Measurements from ENCODE around the gene EVI5L.
"Not testable (repeated sequence)": the region's sequence is repeated elsewhere in the genome, so short reads cannot be mapped to it uniquely, and the experiment has no call there.

Gene EVI5L

DNA sequence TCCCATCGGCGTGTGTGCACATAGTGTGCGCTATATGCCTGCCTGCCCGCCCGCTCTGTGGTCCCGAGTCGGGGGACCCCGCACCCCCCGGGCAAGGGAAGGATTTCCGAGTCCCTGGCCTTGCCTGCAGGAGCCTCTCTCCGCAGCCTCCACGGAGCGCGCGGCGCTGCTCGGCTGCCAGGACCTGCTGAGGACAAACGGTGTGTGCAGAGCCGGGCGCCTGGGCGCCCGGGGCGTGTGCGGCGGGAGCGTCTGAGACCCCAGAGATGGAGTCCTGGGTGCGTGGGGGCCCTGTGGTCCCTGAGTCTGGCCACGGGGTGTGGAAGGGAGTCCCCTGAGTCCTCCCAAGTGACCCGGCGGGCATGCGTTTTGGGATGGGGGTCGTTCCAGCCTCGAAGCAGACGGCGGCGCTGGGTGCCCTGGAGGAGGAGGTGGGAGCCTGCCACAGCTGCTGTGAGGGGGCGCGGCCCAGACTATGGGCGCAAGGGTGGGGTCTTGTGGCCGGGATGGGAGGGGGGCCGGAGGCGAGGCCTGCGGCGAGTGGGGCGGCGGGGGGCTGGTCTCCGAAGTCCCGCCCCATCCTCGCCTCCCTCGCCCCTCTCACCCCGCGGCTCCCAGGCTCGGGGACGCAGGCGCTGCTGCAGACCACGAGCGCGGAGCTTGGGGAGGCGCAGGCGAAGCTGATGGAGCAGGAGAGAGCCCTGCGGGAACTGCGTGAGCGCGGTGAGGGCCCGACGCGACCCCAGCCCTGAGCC lies 41.7 kb upstream of the EVI5L start:
- TF ChIP-seq, protein P1, sequence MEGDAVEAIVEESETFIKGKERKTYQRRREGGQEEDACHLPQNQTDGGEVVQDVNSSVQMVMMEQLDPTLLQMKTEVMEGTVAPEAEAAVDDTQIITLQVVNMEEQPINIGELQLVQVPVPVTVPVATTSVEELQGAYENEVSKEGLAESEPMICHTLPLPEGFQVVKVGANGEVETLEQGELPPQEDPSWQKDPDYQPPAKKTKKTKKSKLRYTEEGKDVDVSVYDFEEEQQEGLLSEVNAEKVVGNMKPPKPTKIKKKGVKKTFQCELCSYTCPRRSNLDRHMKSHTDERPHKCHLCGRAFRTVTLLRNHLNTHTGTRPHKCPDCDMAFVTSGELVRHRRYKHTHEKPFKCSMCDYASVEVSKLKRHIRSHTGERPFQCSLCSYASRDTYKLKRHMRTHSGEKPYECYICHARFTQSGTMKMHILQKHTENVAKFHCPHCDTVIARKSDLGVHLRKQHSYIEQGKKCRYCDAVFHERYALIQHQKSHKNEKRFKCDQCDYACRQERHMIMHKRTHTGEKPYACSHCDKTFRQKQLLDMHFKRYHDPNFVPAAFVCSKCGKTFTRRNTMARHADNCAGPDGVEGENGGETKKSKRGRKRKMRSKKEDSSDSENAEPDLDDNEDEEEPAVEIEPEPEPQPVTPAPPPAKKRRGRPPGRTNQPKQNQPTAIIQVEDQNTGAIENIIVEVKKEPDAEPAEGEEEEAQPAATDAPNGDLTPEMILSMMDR (conservative IDR thresholded peaks at IDR 0.05; ENCODE audit: low read length) = no peak
- DNase-seq (ENCODE audit: low read depth) = no peak
- H3K4me3 ChIP-seq (ENCODE audit: low read length) = no peak overlapping the region

DNA sequence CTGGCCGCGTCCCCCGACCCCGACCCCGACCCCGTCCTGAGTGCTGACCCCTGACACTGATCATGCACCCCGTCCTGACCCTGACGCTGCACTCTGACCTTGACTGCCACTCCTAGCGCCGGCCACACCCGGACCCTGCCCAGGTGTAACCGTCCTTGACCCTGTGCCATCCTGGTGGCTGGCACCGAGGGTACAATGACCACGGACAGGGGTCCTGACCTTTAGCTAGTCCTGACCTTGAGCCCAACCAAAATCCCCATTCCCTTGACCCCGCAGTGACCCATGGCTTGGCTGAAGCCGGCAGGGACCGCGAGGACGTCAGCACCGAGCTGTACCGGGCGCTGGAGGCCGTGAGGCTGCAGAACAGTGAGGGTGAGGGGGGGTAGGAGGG lies 41.1 kb upstream of the EVI5L start:
- TF ChIP-seq, protein P1 (conservative IDR thresholded peaks at IDR 0.05; ENCODE audit: low read length) = no peak
- DNase-seq (ENCODE audit: low read depth) = no peak
- H3K4me3 ChIP-seq (ENCODE audit: low read length) = no peak overlapping the region

DNA sequence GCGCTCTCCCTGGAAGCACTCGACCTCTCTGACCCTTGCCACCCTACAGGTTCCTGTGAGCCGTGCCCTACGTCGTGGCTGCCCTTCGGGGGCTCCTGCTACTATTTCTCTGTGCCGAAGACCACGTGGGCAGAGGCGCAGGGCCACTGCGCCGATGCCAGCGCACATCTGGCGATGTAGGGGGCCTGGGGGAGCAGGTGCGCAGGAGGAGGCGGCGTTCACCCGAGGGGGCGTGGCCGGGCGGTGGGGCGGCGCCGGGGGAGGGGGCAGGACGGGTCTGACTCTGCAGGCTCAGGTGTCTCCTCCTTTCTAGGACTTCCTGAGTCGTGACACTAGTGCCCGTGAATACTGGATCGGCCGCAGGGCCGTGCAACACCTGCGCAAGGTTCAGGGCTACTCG lies 40.6 kb upstream of the EVI5L start:
- H3K4me3 ChIP-seq (ENCODE audit: low read length) = no peak overlapping the region
- TF ChIP-seq, protein P1 (conservative IDR thresholded peaks at IDR 0.05; ENCODE audit: low read length) = no peak
- no peak for DNase-seq (ENCODE audit: low read depth)

DNA sequence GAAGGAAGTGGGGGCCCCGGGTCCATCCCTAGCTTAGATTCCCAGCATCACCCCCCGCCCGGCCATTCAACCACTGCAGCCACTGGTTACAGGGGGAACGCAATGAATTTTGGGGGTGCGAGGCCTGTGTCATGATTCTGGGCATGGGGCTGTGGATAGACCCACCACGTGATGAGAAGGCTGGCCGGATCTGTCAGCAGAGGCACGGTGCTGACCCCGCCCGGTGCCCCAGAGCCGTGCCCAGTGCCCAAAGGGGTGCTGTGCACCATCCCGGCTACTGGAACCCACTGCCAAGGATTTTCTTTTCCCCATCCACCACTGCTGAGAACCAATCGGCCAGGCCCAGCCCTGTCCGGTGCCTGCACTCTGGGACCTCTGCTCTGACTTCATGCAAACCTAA lies 39.6 kb upstream of the EVI5L start:
- H3K4me3 ChIP-seq (ENCODE audit: low read length) = no peak overlapping the region
- no peak for DNase-seq (ENCODE audit: low read depth)
- TF ChIP-seq, protein P1 (conservative IDR thresholded peaks at IDR 0.05; ENCODE audit: low read length) = no peak

DNA sequence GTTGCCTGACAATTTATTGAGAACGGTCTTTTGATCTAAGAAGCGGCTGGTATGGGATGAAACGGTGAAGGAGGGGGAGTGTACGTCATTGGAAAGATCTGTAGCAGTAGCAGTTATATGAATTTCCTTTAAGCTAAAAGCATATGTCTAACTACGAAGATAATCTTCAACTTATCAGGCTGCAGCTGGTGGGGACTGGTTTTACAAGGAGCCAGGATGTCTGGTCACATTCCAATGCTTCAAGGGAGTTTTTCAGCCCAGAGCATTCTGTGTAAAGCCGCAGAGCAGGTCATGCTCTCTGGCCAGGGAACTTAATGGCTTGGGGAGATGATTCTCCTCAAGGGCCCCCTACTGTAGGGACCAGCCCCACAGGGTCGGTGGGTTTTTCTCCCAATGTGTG lies 37.7 kb upstream of the EVI5L start:
- no peak overlapping the region for H3K4me3 ChIP-seq (ENCODE audit: low read length)
- no peak for DNase-seq (ENCODE audit: low read depth)
- TF ChIP-seq, protein P1 (conservative IDR thresholded peaks at IDR 0.05; ENCODE audit: low read length) = no peak

DNA sequence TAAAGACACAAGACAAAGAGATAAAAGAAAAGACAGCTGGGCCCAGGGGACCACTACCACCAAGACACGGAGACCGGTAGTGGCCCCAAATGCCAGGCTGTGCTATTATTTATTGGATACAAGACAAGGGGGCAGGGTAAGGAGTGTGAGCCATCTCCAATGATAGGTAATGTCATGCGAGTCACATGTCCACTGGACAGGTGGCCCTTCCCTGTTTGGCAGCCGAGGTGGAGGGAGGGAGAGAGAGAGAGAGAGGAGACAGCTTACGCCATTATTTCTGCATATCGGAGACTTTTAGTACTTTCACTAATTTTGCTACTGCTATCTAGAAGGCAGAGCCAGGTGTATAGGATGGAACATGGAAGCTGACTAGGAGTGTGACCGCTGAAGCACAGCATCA lies 37.3 kb upstream of the EVI5L start:
- not testable (repeated sequence) for DNase-seq (ENCODE audit: low read depth); H3K4me3 ChIP-seq (ENCODE audit: low read length)

DNA sequence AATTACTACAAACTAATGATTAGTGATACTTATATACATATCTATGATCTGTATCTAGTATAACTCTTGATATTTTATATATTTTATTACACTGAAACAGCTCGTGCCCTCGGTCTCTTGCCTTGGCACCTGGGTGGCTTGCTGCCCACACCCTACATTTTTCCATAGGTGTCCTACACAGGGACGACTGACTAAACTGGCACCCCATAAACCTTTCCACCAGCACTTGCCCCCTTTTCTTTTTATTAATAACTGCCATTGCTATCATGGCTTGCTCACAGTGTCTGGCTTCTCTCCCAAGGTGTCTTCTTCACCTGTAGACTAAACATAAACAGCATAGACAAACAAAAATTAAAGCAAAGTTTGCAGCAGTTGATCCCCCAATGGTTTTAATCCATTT lies 36.5 kb upstream of the EVI5L start:
- TF ChIP-seq, protein P1 (conservative IDR thresholded peaks at IDR 0.05; ENCODE audit: low read length) = no peak
- H3K4me3 ChIP-seq (ENCODE audit: low read length) = no peak overlapping the region
- DNase-seq (ENCODE audit: low read depth) = no peak
